IMR-90 (cell line): ENCODE measurements around the gene LDLRAD4. TPM values are rescaled to one million over a fixed set of nuclear protein-coding genes. Genes with fewer than 3 reads are reported as not detected.

Source experiments
- ATAC-seq: fragments of 200-7000 bp; cut with Tn5 transposase; 2 replicates; pipeline ENCODE4 v1.9.1; 2020; ENCODE audit warnings: low read depth, mild to moderate bottlenecking, moderate library complexity
- BruUV-seq: library from RNA; stranded (reverse); fragments of 400-500 nt; replicated peaks from 2 replicates; lab custom pipeline; 2021; lab: Mats Ljungman, UMichigan
- CTCF ChIA-PET: fragments of 300-600 bp; formaldehyde crosslinking; extraction: SDS; loops from one replicate; lab custom pipeline; 2021; ENCODE audit warnings: antibody characterized with exemption; lab: Yijun Ruan, JAX
- POLR2A ChIA-PET: fragments of 300-600 bp; sonication (Branson Sonifier 250); formaldehyde crosslinking; loops from one replicate; lab custom pipeline; 2022; ENCODE audit warnings: antibody characterized with exemption; ENCODE audit not compliant: unreplicated experiment; lab: Charles Lee
- DNase-seq: peaks from one replicate; pipeline ENCODE4 v3.0.0; 2013
- H2AFZ ChIP-seq: replicated peaks from 2 replicates; pipeline ENCODE3; 2013; ENCODE audit warnings: low read length, mild to moderate bottlenecking; ENCODE audit not compliant: poor library complexity
- H2AK5ac ChIP-seq: 2 replicates; pipeline ENCODE4 v1.6.1; 2013; ENCODE audit warnings: low read depth, low read length, inconsistent platforms
- H2AK9ac ChIP-seq: replicated peaks from 2 replicates; pipeline ENCODE3; 2013; ENCODE audit warnings: mild to moderate bottlenecking, low read depth, low read length, moderate library complexity; ENCODE audit not compliant: poor library complexity
- H2BK120ac ChIP-seq: 2 replicates; pipeline ENCODE4 v1.6.1; 2013; ENCODE audit warnings: low read depth, low read length, inconsistent platforms
- H2BK15ac ChIP-seq: 3 replicates; pipeline ENCODE4 v1.6.1; 2013; ENCODE audit warnings: low read depth, low read length, inconsistent platforms
- H2BK20ac ChIP-seq: 2 replicates; pipeline ENCODE4 v1.6.1; 2013; ENCODE audit warnings: low read depth, mild to moderate bottlenecking, inconsistent platforms, low read length, moderate library complexity
- H2BK5ac ChIP-seq: 2 replicates; pipeline ENCODE4 v1.6.1; 2013; ENCODE audit warnings: mild to moderate bottlenecking, low read depth, low read length, inconsistent platforms; ENCODE audit not compliant: poor library complexity, severe bottlenecking
- H3K14ac ChIP-seq: replicated peaks from 2 replicates; pipeline ENCODE4 v1.6.1; 2013; ENCODE audit warnings: low read depth, low read length, inconsistent platforms
- H3K18ac ChIP-seq: 2 replicates; pipeline ENCODE4 v1.6.1; 2013; ENCODE audit warnings: low read depth, low read length, control low read depth
- H3K23ac ChIP-seq: 2 replicates; pipeline ENCODE4 v1.6.1; 2013; ENCODE audit warnings: low read depth, low read length, inconsistent platforms
- H3K27ac ChIP-seq: 2 replicates; pipeline ENCODE4 v1.5.1; 2013; ENCODE audit warnings: mild to moderate bottlenecking, control low read depth, low read length; ENCODE audit not compliant: insufficient read depth
- H3K27me3 ChIP-seq: 2 replicates; pipeline ENCODE4 v1.6.1; 2013; ENCODE audit warnings: low read length; ENCODE audit not compliant: control insufficient read depth, insufficient read depth
- H3K36me3 ChIP-seq: 2 replicates; pipeline ENCODE4 v1.6.1; 2013; ENCODE audit warnings: low read length, mixed read lengths; ENCODE audit not compliant: control insufficient read depth, insufficient read depth
- H3K4ac ChIP-seq: 2 replicates; pipeline ENCODE4 v1.6.1; 2013; ENCODE audit warnings: low read depth, low read length, inconsistent platforms
- H3K4me1 ChIP-seq: 2 replicates; pipeline ENCODE4 v1.6.1; 2013; ENCODE audit warnings: low read length, mixed read lengths; ENCODE audit not compliant: control insufficient read depth, insufficient read depth
- H3K4me2 ChIP-seq: 2 replicates; pipeline ENCODE4 v1.6.1; 2013; ENCODE audit warnings: low read depth, mild to moderate bottlenecking, control low read depth, low read length, moderate library complexity
- H3K4me3 ChIP-seq: 2 replicates; pipeline ENCODE4 v1.5.1; 2013; ENCODE audit warnings: low read depth, mild to moderate bottlenecking, control low read depth, low read length, moderate library complexity; ENCODE audit not compliant: insufficient read depth
- H3K56ac ChIP-seq: 2 replicates; pipeline ENCODE4 v1.6.1; 2013; ENCODE audit warnings: low read length, inconsistent platforms; ENCODE audit not compliant: insufficient read depth; ENCODE audit errors: extremely low read depth
- H3K79me1 ChIP-seq, 2 experiments: 2 replicates each; pipeline ENCODE4 v1.6.1; 2013; ENCODE audit warnings: low read length in 2 of 2, inconsistent platforms in 1 of 2, low read depth in 1 of 2
- H3K9ac ChIP-seq: 2 replicates; pipeline ENCODE4 v1.6.1; 2013; ENCODE audit warnings: low read depth, low read length, control low read depth
- H3K9me1 ChIP-seq: 2 replicates; pipeline ENCODE4 v1.6.1; 2013; ENCODE audit warnings: low read length, inconsistent platforms; ENCODE audit not compliant: insufficient read depth
- H3K9me3 ChIP-seq: 2 replicates; pipeline ENCODE4 v1.6.1; 2013; ENCODE audit warnings: low read length; ENCODE audit not compliant: control insufficient read depth, insufficient read depth
- H4K20me1 ChIP-seq: 2 replicates; pipeline ENCODE4 v1.6.1; 2013; ENCODE audit warnings: low read length, inconsistent platforms; ENCODE audit not compliant: insufficient read depth
- H4K5ac ChIP-seq: 2 replicates; pipeline ENCODE4 v1.6.1; 2013; ENCODE audit warnings: mild to moderate bottlenecking, low read depth, low read length, control low read depth
- H4K8ac ChIP-seq, 2 experiments: 2 replicates each; pipeline ENCODE4 v1.6.1; 2013; ENCODE audit warnings: low read depth in 2 of 2, low read length in 2 of 2, control low read depth in 1 of 2, inconsistent platforms in 1 of 2
- H4K91ac ChIP-seq: 2 replicates; pipeline ENCODE4 v1.6.1; 2013; ENCODE audit warnings: low read depth, low read length, inconsistent platforms; ENCODE audit not compliant: insufficient read depth
- CTCF ChIP-seq: conservative IDR thresholded peaks from 2 replicates; pipeline ENCODE4 v1.5.1; 2012; ENCODE audit warnings: mild to moderate bottlenecking, low read depth, low read length, improper control_type of control experiment
- POLR2A ChIP-seq: IDR thresholded peaks from 2 replicates; pipeline ENCODE4 v1.6.1; 2012; ENCODE audit warnings: mild to moderate bottlenecking, low read depth, low read length
- RAD21 ChIP-seq: IDR thresholded peaks from 2 replicates; pipeline ENCODE4 v1.6.1; 2012; ENCODE audit warnings: low read length, improper control_type of control experiment
- USF2 ChIP-seq: fragments of 150-350 bp; IDR thresholded peaks from 2 replicates; pipeline ENCODE4 v1.6.1; 2017; ENCODE audit warnings: mild to moderate bottlenecking, antibody characterized with exemption, low read length, low read depth
- WGBS, 2 experiments: methylation state at CpG; one replicate each; pipeline versions ENCODE4 v1.1.5 to v1.1.7; 2013; ENCODE audit warnings: missing lambda C conversion rate in 2 of 2; ENCODE audit not compliant: insufficient read length in 1 of 2; ENCODE audit errors: extremely low coverage in 2 of 2; 5-methylcytosine and 5-hydroxymethylcytosine counted together
- dilution Hi-C: fragments of 300-500 bp; cut with HindIII; formaldehyde crosslinking; loops from one replicate; pipeline ENCODE4 v1.14.3; 2018; ENCODE audit warnings: low sequenced_read_pairs; ENCODE audit not compliant: unreplicated experiment
- in situ Hi-C: fragments of 300-500 bp; cut with MboI; formaldehyde crosslinking; loops from 3 replicates; pipeline ENCODE4 v1.14.3; 2019; ENCODE audit warnings: low sequenced_read_pairs, inconsistent platforms, mixed read lengths
- intact Hi-C: fragments of 100-400 bp; cut with micrococcal nuclease; formaldehyde crosslinking; loops from 2 replicates; pipeline ENCODE4 v1.10.0; 2022
- polyA plus RNA-seq, 3 experiments: library from polyadenylated mRNA; depleted of rRNA; stranded (reverse); fragments of >200 nt; gene quantifications; 2 replicates each; pipeline ENCODE4 v1.2.3, GENCODE V29; 2012; ENCODE audit warnings: low replicate concordance in 1 of 3
- total RNA-seq: library from RNA; depleted of rRNA; stranded (reverse); fragments of >200 nt; gene quantifications from 2 replicates; pipeline ENCODE4 v1.2.3, GENCODE V29; 2012

The LDLRAD4 gene
- total and polyA plus RNA-seq, 2 of the 4 experiments (the other 2 are of a cell fraction): not detected

DNA sequence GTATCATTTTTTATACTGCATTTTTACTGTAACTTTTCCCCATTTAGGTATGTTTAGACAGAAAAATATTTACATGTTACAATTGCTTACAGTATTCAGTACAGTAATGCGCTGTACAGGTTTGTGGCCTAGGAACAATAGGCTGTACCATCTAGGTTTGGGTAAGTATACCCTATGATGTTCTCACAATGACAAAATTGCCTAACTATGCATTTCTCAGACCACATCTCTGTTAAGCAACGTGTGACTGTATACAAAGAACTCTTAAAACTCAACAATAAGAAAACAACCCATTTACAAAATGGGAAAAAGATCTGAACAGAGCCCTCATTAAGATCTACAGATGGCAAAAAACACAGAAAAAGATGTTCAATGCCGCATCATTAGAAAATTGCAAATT, 478.4 kb downstream of the LDLRAD4 start:
- no peak overlapping the region for H3K18ac ChIP-seq
- TF ChIP-seq RAD21 (no peak), CTCF (no peak), USF2 (no peak), POLR2A (no peak)
- no peak overlapping the region for H3K27ac ChIP-seq
- no peak overlapping the region for H4K91ac ChIP-seq
- H2BK5ac ChIP-seq: no peak overlapping the region
- no peak overlapping the region for H2BK15ac ChIP-seq
- dilution Hi-C loops (no loop called here), intact Hi-C loops (no loop called here), in situ Hi-C loops (no loop called here)
- 0 out of 2 replicates have a peak, but pooled peaks cover 1% of the 10 kb centered on the region for H3K36me3 ChIP-seq
- no peak overlapping the region for H3K14ac ChIP-seq
- no peak overlapping the region for H3K9ac ChIP-seq
- H3K4me1 ChIP-seq: no peaks in the 10 kb centered on the region
- H3K23ac ChIP-seq: no peak overlapping the region
- H3K27me3 ChIP-seq: no peaks in the 10 kb centered on the region
- no TSS peak for BruUV-seq
- no peak overlapping the region for H4K5ac ChIP-seq
- peak; percentile 17 for DNase-seq
- peaks cover 14% of the 10 kb centered on the region for H4K20me1 ChIP-seq
- no peak overlapping the region for H2AFZ ChIP-seq
- H3K4me3 ChIP-seq: no peak overlapping the region
- H2BK120ac ChIP-seq: no peak overlapping the region
- H3K56ac ChIP-seq: no peak overlapping the region
- ATAC-seq: peak; percentile 27; the same call in 1 of the 2 replicates
- H3K9me3 ChIP-seq: peaks cover 2% of the 10 kb centered on the region; the same call in 1 of the 2 replicates
- H3K4me2 ChIP-seq: no peak overlapping the region
- CTCF ChIA-PET: interaction anchor here (1.2 kb wide), 1 partner anchor 8 kb away, joined by 3 read pairs; no protein-coding TSS in a partner anchor
- no peaks in the 10 kb centered on the region for H3K9me1 ChIP-seq
- H3K79me1 ChIP-seq: peaks cover 8 to 14% of the 10 kb centered on the region in 2 experiments
- POLR2A ChIA-PET: no interaction called here
- no peak overlapping the region for H2BK20ac ChIP-seq
- H2AK5ac ChIP-seq: no peak overlapping the region
- no peak overlapping the region for H3K4ac ChIP-seq
- WGBS, 2 experiments: no CpG with 5 or more reads among the region's 3 CpGs
- no peak overlapping the region for H2AK9ac ChIP-seq
- H4K8ac ChIP-seq: no peak overlapping the region
